DMS 273 (cell line): ENCODE results near the gene SENP7.
"Not testable (repeated sequence)": the region's sequence is repeated elsewhere in the genome, so short reads cannot be mapped to it uniquely, and the experiment has no call there.

Source experiments
- DNase-seq: peaks from one replicate; lab custom pipeline; 2025; ENCODE audit not compliant: unreplicated experiment; lab: John Stamatoyannopoulos, UW

The SENP7 gene

DNA sequence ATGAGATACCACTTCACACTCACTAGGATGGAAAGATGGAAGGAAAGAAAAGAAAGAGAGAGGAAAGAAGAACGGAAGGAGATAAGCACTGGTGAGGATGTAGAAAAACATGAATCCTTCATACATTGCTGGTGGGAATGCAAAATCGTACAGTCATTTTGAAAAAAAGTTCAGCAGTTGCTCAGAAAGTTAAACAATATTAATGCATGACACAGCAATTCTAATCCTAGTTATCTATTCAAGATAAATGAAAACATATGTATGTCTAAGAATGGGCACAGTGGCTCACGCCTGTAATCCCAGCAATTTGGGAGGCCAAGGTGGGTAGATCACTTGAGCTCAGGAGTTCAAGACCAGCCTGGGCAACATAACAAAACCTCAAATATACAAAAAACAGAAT is 59.1 kb downstream of the SENP7 start:
- DNase-seq, result no peak

DNA sequence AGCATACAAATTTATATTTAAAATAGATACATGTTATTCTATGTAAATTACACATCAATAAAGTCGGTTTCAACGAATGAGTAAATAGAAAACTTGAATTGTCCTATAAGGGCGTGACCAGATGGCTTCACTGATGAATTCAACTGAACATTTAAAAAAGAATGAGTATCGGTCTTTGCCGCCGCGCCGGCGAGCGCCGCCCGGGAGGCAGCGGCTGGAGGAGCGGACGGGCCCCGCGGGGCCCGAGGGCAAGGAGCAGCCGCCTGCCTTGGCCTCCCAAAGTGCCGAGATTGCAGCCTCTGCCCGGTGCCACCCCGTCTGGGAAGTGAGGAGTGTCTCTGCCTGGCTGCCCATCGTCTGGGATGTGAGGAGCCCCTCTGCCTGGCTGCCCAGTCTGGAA is 74.4 kb downstream of the SENP7 start:
- DNase-seq, result not testable (repeated sequence)

DNA sequence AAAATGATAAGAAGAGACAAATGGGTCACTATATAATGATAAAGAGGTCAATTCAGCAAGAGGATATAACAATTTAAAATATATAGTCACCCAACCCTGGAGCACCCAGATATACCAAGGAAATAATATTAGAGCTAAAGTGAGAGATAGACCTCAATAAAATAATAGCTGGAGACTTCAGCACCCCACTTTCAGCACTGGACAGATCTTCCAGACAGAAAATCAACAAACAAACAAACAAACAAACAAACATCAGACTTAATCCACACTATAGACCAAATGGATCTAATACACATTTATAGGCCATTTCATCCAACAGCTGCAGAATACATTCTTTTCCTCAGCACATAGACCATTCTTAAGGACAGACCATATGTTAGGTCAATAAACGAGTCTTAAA is 79.4 kb downstream of the SENP7 start:
- no peak for DNase-seq

DNA sequence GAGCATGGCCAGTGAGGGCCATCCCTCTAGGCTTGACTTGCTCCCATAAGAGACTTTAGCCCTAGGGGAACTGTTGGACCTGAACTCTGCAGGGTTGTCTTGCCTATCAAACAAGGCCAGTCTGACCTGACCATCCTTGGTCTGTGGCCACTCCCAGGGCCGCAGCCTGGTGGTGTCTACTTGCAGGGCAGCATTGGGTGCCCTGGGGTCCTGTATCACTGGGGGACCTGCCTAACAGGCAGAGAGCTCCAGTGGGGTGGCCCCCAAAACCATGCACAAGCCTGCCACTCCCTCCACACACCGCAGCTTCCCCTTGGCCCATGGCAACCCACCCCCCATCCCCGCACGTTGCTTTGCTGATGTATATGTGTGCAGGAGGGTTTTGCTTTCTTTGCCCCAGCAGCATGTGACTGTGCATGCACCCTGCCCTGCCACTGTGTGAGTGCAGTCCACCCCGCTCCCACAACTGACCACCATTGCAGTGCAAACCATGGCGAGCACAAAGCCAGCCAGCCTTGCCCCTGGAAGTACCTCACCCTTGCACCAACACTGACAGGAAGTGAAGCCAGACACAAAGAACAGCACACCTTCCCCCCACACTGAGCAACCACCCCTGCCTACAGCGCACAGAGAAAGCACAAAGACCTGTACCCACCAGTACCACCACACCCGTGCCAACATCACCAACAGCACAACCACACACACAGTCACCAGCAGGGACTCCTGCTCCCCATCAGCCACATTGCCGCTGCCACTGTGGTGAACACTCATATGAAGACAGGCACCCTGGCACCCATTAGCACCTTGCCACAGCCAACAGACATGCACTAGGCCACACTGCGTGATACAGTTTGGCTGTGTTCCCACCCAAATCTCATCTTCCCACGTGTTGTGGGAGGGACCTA is 88.8 kb downstream of the SENP7 start:
- DNase-seq, result no peak

DNA sequence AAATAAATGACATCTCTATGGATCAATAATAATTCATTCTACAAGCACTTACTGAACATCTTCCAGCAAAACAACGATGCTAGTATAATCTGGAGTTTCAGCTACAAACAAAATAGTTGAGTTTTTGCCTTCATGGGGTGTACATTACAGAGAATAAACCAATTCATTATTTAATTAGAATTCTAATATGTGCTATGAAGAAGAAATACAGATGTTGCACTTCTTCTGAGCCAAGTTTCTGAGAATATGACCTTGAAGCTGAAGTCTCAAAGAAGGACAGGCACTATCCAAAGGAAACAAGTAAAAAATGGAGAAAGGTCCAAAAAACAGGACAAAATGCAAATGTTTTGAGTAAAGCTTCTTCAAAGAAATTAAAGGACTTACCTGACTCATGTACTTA is 94.2 kb downstream of the SENP7 start:
- no peak for DNase-seq

DNA sequence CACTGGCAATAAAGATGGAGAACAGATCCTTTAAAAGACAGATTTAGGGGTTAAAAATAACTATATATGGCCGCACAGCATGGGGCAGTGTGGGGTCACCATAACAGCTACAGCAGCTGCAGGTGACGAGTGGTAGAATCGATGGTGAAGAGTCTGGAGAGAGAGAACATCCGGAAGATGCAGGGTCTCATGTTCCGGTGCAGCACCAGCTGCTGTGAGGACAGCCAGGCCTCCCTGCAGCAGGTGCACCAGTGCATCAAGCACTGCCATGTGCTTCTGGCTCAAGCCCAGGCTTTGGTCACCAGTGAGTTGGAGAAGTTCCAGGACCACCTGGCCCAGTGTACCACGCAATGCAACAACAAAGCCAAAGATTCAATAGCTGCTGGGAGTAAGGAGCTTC is 98.9 kb downstream of the SENP7 start:
- peak; percentile 36 for DNase-seq

DNA sequence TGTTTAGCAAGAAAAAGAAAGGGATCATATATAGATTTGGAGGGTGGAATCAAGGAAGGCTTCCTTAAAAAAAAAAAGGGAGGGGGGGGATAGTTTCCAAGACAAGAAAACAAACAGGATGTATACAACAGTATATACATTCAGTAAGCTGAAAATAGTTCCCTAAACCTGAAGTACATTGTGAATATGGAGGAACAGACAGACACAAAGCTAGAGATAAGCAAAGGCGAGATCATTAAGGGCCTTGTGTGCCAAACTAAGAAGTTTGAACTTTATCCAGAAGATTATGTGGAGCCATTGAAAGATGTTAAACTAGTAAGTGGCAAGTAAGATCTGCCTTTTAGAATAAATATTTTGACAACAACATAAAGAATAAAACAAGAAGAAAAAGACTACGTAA is 99.4 kb downstream of the SENP7 start:
- DNase-seq, result no peak

DNA sequence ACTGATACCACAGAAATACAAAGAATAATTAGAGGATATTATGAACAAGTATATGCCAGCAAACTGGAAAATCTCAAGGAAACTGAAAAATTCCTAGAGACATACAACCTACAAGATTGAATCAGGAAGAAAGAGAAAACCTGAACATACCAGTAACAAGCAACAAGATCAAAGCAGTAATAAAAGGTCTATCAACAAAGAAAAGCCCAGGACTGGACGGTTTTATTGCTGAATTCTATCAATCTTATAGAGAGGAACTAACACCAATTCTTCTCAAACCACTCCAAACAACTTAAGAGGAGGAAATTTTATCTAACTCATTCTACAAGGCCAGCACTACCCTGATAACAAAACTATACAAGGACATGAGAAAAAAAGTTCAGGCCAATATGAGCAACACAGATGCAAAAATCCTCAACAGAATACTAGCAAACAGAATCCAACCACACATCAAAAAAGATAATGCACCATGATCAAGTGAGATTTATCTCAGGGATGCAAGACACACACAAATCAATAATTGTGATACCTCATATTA is 121.5 kb downstream of the SENP7 start:
- no peak for DNase-seq

DNA sequence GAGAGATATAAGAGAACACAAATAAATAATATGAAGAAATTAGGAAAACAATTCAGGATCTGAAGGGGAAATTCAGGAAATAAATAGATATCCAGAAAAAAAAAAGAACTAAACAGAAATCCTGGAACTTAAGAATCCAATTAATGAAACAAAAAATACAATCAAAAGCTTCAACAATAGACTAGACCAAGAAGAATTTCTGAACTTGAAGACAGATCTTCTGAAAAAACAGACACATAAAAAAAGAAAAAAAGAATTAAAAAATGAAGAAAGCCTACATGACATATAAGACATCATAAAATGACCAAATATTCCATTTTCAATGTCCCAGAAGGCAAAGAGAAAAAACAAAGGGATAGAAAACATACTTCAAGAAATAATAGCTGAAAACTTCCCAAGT is 124.3 kb downstream of the SENP7 start:
- no peak for DNase-seq

DNA sequence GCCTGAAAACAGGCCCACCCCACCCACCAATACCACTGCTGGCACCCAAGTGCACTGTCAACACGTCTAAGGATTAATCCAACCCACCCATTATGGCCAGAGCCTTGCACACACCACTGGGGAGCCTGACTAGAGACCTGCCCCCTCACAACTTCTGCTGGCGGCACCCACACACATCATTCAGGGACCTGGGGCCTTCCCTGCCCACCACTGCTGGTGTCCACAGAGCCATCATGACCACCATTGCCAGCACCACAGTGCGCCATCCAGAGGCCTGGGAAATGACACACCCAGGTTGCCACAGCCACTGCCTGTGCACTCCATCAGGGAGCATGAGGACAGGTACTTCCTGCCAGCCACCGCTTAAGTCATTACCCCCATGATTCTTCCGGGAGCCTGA is 125.7 kb downstream of the SENP7 start:
- no peak for DNase-seq

DNA sequence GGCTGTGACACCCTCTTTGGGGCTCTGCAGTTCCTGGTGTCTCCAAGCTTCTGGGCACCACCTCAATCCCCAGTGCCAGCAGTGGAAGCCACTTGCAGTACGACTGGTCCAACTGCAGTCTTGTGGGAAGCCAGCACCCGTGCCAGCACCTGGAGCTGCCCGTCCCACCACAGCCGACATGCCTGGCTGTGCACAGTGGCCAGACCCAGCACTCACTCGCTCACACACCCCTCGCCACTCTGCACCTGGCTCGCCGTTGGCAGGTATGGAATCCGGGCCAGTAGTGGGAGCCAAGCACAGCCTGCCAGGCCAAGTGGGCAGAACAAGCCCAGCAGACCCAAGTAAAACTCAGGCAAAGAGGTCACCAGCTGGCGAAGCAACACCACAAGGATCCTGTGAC is 128.6 kb downstream of the SENP7 start:
- no peak for DNase-seq

DNA sequence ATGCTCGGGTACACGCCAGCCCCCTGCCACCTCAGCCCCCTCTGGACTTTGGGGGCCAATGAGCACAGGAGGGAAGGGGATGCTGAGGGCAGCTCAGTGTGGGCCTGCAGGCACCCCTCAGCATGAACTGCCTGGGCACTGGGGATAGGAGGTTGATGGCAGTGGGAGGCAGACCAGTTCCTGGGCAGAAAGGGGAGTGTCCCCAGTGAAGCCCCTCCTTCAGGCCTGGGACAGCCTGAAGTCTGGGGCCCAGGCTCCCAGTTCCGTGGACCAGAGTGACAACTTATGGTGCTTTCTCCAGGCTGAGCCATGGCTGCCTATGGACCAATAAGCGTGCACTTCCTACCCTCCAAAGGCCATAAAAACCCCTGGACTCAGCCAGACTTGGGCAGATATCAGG is 129.4 kb downstream of the SENP7 start:
- DNase-seq, result no peak

DNA sequence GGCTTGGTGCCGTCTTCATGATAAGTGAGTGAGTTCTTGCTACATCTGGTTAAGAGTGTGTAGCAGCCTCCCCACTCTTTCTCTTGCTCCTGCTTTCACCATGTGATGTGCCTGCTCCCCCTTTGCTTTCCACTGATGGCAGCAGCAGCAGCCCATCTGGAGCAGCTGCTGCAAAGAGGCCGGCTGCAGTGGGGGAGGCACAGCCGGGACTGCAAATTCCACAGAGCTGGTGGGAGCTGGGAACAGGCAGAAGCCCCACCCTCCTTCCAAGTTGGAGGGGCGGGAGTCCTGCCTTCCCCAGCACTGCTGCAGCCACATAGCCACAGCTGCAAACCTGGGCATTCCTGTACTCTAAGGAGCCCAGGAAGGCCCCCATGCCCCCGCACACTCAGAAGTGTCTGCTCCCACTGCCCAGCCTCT is 129.8 kb downstream of the SENP7 start:
- peak; percentile 80 for DNase-seq

DNA sequence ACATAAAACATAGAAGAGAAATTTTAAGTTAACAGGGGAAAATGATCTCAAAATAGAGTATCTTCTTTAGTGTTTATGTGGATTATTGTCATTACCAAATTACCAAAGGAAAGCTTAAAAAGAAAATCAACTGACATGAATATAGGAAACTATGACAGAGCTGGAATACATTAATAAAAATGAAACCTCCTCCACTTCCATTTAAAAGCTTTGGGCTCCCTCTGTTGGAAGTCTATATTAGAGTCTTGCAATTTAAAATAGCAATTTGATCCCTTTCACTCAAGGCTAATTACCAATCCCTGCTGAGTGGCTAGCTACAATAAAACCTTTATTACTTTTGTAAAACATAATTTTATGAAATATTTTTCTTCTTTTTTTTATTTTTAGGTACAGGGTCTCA is 131.2 kb downstream of the SENP7 start:
- DNase-seq, result peak; percentile 89

DNA sequence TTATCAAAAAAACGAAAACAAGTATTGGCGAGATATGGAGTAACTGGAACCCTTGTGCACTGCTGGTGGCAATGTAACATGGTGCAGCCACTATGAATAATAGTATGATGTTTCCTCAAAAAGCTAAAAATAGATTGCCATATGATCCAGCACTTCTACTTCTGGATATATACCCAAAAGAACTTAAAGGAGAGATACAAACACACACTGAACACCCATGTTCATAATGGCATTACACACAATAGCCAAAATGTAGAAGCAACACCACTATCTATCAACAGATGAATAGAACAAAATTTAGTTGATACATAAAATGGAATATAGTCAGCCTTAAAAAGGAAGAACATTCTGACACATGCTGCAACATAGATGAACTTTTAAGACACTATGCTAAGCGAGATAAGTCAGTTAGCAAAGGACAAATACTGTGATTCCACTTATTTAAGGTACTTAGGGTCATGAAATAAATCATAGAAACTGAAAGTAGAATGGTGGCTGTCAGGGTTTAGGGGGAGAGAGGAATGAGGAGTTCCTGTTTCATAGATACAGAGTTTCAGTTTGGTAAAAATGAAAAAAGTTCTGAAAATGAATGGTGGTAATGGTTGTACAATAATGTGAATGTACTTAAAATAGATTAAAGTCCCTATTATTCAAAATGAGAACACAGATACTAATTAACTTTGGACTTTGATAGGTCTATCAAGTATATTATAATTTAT is 133.2 kb downstream of the SENP7 start:
- DNase-seq, result no peak

DNA sequence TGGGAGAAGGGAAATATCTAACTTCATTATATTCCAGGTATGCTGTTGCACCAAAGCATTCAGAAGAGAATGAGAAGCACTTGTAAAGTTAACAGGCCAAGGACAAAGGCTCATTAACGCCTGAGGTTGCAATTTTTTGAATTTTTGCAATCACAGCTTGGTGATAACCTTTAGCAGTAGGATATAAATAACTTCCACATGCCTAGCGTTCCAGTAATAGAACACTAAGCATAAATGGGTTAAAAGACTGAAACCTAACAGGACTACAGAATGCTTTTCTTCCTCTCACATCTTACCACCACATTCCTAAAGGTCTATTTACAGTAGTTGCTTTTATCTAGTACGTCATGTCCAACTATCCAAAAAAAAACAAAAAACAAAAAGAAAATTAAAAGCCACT is 135.2 kb downstream of the SENP7 start:
- DNase-seq, result no peak

DNA sequence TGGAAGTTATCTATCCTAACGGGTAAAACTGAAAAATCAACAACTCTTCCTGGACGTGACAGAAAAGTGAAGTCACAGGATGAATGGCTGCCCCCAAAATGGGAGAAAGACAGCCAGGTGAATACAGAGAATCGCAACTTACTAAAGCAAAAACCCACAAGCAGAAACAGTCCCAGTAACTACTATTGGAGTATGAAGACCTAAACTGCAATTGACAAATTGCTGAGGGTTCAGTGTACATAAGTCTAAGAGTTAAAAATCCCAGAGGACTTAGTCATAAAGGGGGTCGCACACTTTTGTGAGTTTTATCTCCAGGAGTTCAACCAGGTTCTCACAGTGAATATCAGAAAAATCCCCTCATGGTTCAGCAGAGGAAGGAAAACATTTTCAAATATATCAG is 135.8 kb downstream of the SENP7 start:
- DNase-seq, result no peak

DNA sequence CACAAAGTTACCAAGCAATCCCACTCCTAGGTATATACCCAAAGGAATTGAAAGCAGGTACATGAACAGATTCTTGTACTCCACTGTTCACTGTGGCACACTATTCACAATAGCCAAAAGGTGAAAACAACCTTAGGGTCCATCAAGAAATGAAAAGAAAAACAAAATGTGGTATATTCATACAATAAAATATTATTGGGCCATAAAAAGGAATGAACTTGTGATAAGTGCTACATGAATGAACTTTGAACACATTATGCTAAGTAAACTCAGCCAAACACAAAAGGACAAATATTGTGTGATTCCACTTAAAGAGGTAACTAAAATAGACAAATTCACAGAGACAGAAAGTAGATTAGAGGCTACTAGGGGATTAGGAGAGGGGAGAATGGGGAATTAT is 137.4 kb downstream of the SENP7 start:
- no peak for DNase-seq

DNA sequence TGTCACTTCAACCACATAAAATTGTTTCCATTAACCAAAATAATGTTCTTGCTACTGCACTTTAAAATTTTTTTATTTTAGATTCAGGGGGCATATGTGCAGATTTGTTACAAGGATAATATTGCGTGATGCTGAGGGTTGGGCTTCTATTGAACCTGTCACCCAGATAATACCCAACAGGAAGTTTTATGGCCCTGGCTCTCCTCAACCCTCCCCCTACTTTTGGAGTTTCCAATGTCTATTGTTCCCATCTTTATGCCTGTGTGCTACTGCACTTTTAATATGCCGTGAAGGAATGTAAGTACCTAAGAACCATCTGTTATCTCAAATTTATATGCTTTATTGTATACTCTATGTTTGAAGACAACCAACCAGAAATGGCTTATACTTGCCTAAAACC is 150.6 kb downstream of the SENP7 start:
- DNase-seq, result no peak

DNA sequence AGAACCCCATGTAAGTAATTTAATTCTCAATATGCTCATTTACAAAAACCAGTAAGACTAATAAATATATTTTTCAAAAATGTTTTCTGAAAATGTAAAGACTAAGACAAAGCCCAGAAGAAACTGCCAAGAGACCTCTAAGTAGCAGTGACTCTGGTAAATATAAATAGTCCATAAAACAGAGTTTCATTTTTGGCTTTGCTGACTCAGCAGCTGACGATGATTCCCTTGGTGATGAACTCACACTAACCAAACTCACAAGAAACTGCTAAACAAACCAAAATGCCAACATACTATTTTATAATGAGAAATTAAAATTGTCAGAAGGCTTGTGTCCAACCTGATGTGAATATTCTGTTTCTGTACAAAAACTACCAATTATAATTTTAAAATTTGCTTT is 161.2 kb downstream of the SENP7 start:
- DNase-seq, result no peak

DNA sequence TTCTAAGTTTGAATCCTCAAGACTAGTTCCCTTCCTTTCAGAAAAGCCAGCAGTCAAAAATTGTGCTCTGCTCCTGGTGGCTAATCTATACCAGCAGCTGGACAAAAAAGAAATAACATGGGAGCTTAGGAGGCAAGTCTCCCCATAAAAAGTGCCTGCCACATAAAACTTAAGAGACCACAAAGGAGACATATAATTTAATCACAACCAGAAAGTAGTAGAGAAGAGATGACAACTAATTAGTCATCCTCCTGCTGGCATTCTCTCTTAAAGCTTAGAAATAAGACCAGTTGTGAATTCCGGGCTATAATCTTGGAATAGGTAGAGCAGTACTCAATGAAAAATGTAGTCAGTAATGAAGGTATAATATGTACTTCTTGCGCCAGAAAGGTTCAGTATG is 172.4 kb downstream of the SENP7 start:
- no peak for DNase-seq

DNA sequence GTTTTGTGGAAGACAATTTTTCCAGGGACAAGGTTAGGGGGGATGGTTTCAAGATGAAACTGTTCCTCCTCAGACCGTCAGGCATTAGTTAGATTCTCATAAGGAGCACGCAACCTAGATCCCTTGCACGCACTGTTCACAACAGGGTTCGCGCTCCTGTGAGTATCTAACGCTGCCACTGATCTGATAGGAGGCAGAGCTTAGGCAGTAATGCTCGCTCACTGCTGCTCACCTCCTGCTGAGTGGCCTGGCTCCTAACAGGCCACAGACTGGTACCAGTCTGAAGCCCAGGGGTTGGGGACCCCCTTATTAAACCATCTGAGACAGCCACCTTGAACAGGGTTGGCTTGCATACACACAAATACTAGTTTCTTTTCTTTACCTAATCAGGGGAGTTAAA is 179.1 kb downstream of the SENP7 start:
- no peak for DNase-seq
